Colonic mucosa (tissue), 4 donors: ENCODE results near the gene AMOTL2. TPM values are rescaled to one million over a fixed set of nuclear protein-coding genes. Genes with fewer than 3 reads are reported as not detected.

Experiments
- DNase-seq: peaks from one replicate; pipeline ENCODE4 v3.0.0-alpha.2; 2020
- H3K27ac ChIP-seq: fragments of 200-600 bp; one replicate; pipeline ENCODE4 v1.8.0; 2021
- H3K27me3 ChIP-seq: fragments of 200-600 bp; one replicate; pipeline ENCODE4 v1.8.0; 2021
- H3K36me3 ChIP-seq: fragments of 200-600 bp; one replicate; pipeline ENCODE4 v1.8.0; 2021
- H3K4me1 ChIP-seq: fragments of 200-600 bp; one replicate; pipeline ENCODE4 v1.8.0; 2021; ENCODE audit warnings: mild to moderate bottlenecking
- H3K4me3 ChIP-seq: fragments of 200-600 bp; one replicate; pipeline ENCODE4 v1.8.0; 2021
- H3K9ac ChIP-seq, 2 donors: one replicate each; pipeline ENCODE4 v1.7.0; 2013; ENCODE audit warnings: control low read depth in 2 of 2, low read depth in 2 of 2, low read length in 2 of 2
- H3K9me3 ChIP-seq: fragments of 200-600 bp; one replicate; pipeline ENCODE4 v1.8.0; 2021
- intact Hi-C: fragments of 100-400 bp; cut with DNase I; formaldehyde crosslinking; loops from one replicate; pipeline ENCODE4 v1.14.1; 2022
- total RNA-seq, 2 donors: library from RNA; stranded (reverse); fragmentation: NEBNext Ultra II Directional in 1 of 2; extraction: Animal tissue kit (Norgen Biotek cat#: 25700) in 1 of 2; gene quantifications; one replicate each; pipeline ENCODE4 v1.2.1, GENCODE V29; 2021
- TF ChIP-seq, protein P1 (sequence below): fragments of 200-600 bp; IDR thresholded peaks from one replicate; pipeline ENCODE4 v1.8.0; 2022; ENCODE audit warnings: antibody characterized with exemption, mild to moderate bottlenecking
- donor health status: healthy.
- donor health status: DM: no; HTN: no; CAD: no.
- donor health status: DM: no; HTN: no; CAD: no.

The AMOTL2 gene
- total RNA-seq, 2 donors from 2014 or later, result 17.8 to 19.9 TPM

DNA sequence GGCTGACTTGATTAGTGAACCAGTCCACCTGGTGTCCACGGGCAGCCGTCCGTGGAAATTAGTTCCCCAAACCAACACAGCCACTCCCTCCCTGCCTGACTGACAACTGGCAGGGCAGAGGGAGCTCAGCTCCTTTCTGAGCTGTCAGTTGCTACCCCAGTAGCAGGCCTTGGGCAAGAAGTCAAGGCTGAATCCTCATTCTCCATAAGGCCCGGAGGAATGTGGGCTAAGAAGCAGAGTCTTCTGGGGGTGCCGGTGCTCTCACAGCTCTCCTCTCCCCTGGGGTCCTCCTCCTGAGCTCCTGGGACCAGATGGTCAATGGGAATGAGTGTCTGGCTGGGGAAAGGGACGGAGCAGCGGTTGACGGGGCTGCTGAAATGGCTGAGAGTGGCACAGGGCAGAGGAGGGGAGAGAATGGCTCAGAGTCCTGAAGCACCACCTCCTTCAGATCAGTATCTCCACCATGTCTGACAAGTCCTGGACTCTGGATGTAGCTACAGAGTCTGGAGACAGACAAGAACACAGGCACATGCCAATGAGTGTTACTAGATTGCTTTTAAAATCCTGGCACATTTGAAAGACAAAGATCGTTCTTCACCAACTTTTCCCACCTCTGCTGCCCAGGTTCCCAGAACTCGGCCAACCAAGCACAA lies 16.9 kb downstream of the AMOTL2 start:
- TF ChIP-seq, protein P1, sequence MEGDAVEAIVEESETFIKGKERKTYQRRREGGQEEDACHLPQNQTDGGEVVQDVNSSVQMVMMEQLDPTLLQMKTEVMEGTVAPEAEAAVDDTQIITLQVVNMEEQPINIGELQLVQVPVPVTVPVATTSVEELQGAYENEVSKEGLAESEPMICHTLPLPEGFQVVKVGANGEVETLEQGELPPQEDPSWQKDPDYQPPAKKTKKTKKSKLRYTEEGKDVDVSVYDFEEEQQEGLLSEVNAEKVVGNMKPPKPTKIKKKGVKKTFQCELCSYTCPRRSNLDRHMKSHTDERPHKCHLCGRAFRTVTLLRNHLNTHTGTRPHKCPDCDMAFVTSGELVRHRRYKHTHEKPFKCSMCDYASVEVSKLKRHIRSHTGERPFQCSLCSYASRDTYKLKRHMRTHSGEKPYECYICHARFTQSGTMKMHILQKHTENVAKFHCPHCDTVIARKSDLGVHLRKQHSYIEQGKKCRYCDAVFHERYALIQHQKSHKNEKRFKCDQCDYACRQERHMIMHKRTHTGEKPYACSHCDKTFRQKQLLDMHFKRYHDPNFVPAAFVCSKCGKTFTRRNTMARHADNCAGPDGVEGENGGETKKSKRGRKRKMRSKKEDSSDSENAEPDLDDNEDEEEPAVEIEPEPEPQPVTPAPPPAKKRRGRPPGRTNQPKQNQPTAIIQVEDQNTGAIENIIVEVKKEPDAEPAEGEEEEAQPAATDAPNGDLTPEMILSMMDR, result no peak
- intact Hi-C loops, result no loop called here
- peaks cover 16% of the 10 kb centered on the region for H3K4me1 ChIP-seq
- no peak overlapping the region for H3K9ac ChIP-seq
- H3K27ac ChIP-seq, result no peak overlapping the region
- peaks cover 11% of the 10 kb centered on the region for H3K36me3 ChIP-seq
- no peaks in the 10 kb centered on the region for H3K27me3 ChIP-seq
- H3K9me3 ChIP-seq, result no peaks in the 10 kb centered on the region
- H3K4me3 ChIP-seq, result no peak overlapping the region
- no peak for DNase-seq

DNA sequence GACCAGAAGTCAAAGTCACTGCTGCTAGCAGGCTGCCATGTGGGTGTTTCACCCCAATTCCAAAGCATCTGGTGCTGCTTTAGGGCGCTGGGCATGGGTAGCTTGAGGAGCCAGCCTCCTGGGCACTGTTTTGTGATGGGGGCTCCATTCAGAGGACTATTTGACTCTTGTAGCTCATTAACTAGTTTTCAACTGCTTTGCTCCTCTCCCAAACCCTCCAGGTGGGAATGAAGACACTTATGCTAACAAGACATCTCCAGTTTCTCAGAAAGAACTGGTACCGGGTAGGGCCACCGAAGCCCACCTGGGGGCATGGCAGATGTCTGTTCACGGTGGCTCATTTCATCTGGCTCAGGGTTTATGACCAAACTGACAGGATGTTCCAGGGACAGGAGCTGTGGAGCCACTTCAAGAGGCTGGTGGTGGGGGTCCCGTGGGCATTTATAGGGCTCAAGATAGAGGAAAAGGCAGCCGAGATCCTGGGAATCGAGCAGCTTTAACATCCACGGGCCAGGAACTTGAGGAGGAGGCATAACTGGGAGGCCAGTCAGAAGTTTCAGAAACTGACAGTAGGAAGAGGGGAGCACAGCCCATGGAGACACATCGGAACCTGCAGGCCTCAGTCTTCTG lies 17.7 kb downstream of the AMOTL2 start:
- no peak overlapping the region for H3K27ac ChIP-seq
- H3K9ac ChIP-seq, result no peak overlapping the region
- intact Hi-C loops, result no loop called here
- no peaks in the 10 kb centered on the region for H3K27me3 ChIP-seq
- peaks cover 16% of the 10 kb centered on the region for H3K4me1 ChIP-seq
- H3K4me3 ChIP-seq, result no peak overlapping the region
- no peak for DNase-seq
- H3K36me3 ChIP-seq, result peaks cover 9% of the 10 kb centered on the region
- H3K9me3 ChIP-seq, result no peaks in the 10 kb centered on the region
- TF ChIP-seq, protein P1, result no peak

- H3K27me3 ChIP-seq, result no peaks in the 10 kb centered on the region
- peaks cover 9% of the 10 kb centered on the region for H3K36me3 ChIP-seq
- no peaks in the 10 kb centered on the region for H3K9me3 ChIP-seq
- TF ChIP-seq, protein P1, result no peak
- no peak overlapping the region for H3K27ac ChIP-seq
- no peak overlapping the region for H3K9ac ChIP-seq
- no peak for DNase-seq
- intact Hi-C loops, result no loop called here
- H3K4me3 ChIP-seq, result no peak overlapping the region
- peaks cover 23% of the 10 kb centered on the region for H3K4me1 ChIP-seq
Measured at GRCh38 chr3:134355416-134355815, 18.8 kb downstream of the AMOTL2 start.

- DNase-seq, result no peak
- H3K9ac ChIP-seq, result no peak overlapping the region
- H3K36me3 ChIP-seq, result peaks cover 9% of the 10 kb centered on the region
- TF ChIP-seq, protein P1, result no peak
- H3K27ac ChIP-seq, result no peak overlapping the region
- no peaks in the 10 kb centered on the region for H3K9me3 ChIP-seq
- intact Hi-C loops, result no loop called here
- no peaks in the 10 kb centered on the region for H3K27me3 ChIP-seq
- peaks cover 23% of the 10 kb centered on the region for H3K4me1 ChIP-seq
- no peak overlapping the region for H3K4me3 ChIP-seq
Measured at GRCh38 chr3:134354612-134355251, 19.5 kb downstream of the AMOTL2 start.

GRCh38 chr3:134353831-134354611 lies 20.2 kb downstream of the AMOTL2 start:
- peaks cover 5% of the 10 kb centered on the region for H3K36me3 ChIP-seq
- H3K27ac ChIP-seq, result peak overlapping the region; percentile 20
- peaks cover 23% of the 10 kb centered on the region for H3K4me1 ChIP-seq
- intact Hi-C loops, result no loop called here
- no peaks in the 10 kb centered on the region for H3K27me3 ChIP-seq
- no peak overlapping the region for H3K4me3 ChIP-seq
- H3K9ac ChIP-seq, result peak overlapping the region in 1 of 2 donors; percentile 41
- no peaks in the 10 kb centered on the region for H3K9me3 ChIP-seq
- DNase-seq, result peak; percentile 68
- TF ChIP-seq, protein P1, result no peak
